CD8-positive, alpha-beta memory T cell (primary cell): Measurements from ENCODE around the gene ZNF783. TPM values are rescaled to one million over a fixed set of nuclear protein-coding genes. Genes with fewer than 3 reads are reported as not detected.

Experiments used
- CTCF ChIA-PET: fragments of 350-600 bp; sonication (Branson Sonifier 250); formaldehyde crosslinking; loops from one replicate; lab custom pipeline; 2021; ENCODE audit warnings: antibody characterized with exemption; lab: Charles Lee
- POLR2A ChIA-PET: fragments of 350-600 bp; sonication (Branson Sonifier 250); formaldehyde crosslinking; loops from one replicate; lab custom pipeline; 2021; ENCODE audit warnings: antibody characterized with exemption; lab: Charles Lee
- DNase-seq, 5 donors: peaks; one replicate each; pipeline versions ENCODE4 v3.0.0 to v3.0.0-alpha.2; 2020 to 2022; ENCODE audit warnings: mixed read lengths in 1 of 5
- H3K27ac ChIP-seq: one replicate; pipeline ENCODE4 v1.7.0; 2013; ENCODE audit warnings: low read depth, mild to moderate bottlenecking, low read length, moderate library complexity
- H3K27me3 ChIP-seq: 2 replicates; pipeline ENCODE4 v1.7.0; 2013; ENCODE audit warnings: low read length, mild to moderate bottlenecking; ENCODE audit not compliant: insufficient read depth, poor library complexity, severe bottlenecking
- H3K36me3 ChIP-seq: 2 replicates; pipeline ENCODE4 v1.7.0; 2013; ENCODE audit warnings: mild to moderate bottlenecking, low read length, moderate library complexity; ENCODE audit not compliant: insufficient read depth
- H3K4me1 ChIP-seq: 2 replicates; pipeline ENCODE4 v1.7.0; 2013; ENCODE audit warnings: mild to moderate bottlenecking, low read length, moderate library complexity; ENCODE audit not compliant: insufficient read depth
- H3K4me3 ChIP-seq: 2 replicates; pipeline ENCODE4 v1.7.0; 2013; ENCODE audit warnings: mild to moderate bottlenecking, low read length
- H3K9me3 ChIP-seq: 2 replicates; pipeline ENCODE4 v1.7.0; 2013; ENCODE audit warnings: mild to moderate bottlenecking, low read length
- H3K27ac Mint-ChIP-seq, 8 donors: one replicate each; pipeline ENCODE4 v1.8.0; 2020 to 2021; ENCODE audit warnings: mixed read lengths in 8 of 8, mild to moderate bottlenecking in 6 of 8, inconsistent platforms in 3 of 8, moderate library complexity in 3 of 8
- H3K27me3 Mint-ChIP-seq, 2 donors: one replicate each; pipeline ENCODE4 v1.8.0; 2020 to 2021; ENCODE audit warnings: mixed read lengths in 2 of 2, mild to moderate bottlenecking in 1 of 2, moderate library complexity in 1 of 2
- H3K36me3 Mint-ChIP-seq, 3 donors: one replicate each; pipeline ENCODE4 v1.8.0; 2020 to 2021; ENCODE audit warnings: mixed read lengths in 3 of 3, inconsistent platforms in 1 of 3, mild to moderate bottlenecking in 1 of 3
- H3K4me1 Mint-ChIP-seq, 3 donors: one replicate each; pipeline ENCODE4 v1.8.0; 2020 to 2021; ENCODE audit warnings: mixed read lengths in 3 of 3, inconsistent platforms in 1 of 3, mild to moderate bottlenecking in 1 of 3
- H3K4me3 Mint-ChIP-seq, 7 donors: one replicate each; pipeline ENCODE4 v1.8.0; 2020 to 2021; ENCODE audit warnings: mixed read lengths in 7 of 7, mild to moderate bottlenecking in 6 of 7, moderate library complexity in 4 of 7, inconsistent platforms in 2 of 7
- H3K9me3 Mint-ChIP-seq, 5 donors: one replicate each; pipeline ENCODE4 v1.8.0; 2020 to 2022; ENCODE audit warnings: mixed read lengths in 5 of 5, mild to moderate bottlenecking in 3 of 5, moderate library complexity in 2 of 5, inconsistent platforms in 1 of 5
- polyA plus RNA-seq: library from polyadenylated mRNA; unstranded; fragments of 300-500 nt; fragmentation: Illumina TruSeq; gene quantifications from one replicate; pipeline ENCODE4 v1.2.3, GENCODE V29; 2021
- total RNA-seq, 2 experiments: library from RNA; stranded (reverse); gene quantifications; one replicate each; pipeline ENCODE4 v1.2.3, GENCODE V29; 2021

ZNF783 gene
- total and polyA plus RNA-seq, 3 experiments from 2014 or later: 5.0 to 20.4 (median 19.7) TPM

DNA sequence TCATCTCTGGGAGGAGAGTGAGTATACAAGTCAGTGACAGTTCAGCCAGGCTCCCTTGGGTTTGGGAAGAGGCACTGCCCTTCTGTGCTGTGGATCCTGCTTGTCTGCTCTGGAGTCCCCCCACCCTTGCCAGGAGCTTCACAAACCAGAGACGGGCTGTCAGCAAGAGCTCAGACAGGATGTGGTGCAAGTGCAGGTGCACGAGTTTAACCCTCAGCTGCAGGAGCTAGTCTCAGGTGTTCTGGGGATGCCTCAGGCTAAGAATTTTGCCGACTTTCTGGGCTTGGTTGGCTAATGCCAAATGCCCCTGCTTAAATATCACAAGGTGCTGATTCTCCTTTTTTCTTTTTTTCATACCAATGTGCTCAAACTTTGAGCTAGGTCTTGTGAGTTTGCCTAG, 22.3 kb downstream of the ZNF783 start:
- no peaks in the 10 kb centered on the region for H3K9me3 ChIP-seq
- no peaks in the 10 kb centered on the region for H3K27me3 ChIP-seq
- DNase-seq: peak; percentile 10 to 75 (median 60)
- H3K27me3 Mint-ChIP-seq: no peaks in the 10 kb centered on the region
- POLR2A ChIA-PET: interaction anchor here (1.0 to 2.1 kb wide), 6 partner anchors 19 to 340 kb away, joined by 3 to 26 read pairs (median 4); partner anchors contain the start of genes ZNF425 and ZNF783
- H3K36me3 Mint-ChIP-seq: peaks cover 0 to 25% (median 0%) of the 10 kb centered on the region in 3 donors
- H3K36me3 ChIP-seq: no peaks in the 10 kb centered on the region
- peak overlapping the region; percentile 62 for H3K4me3 ChIP-seq
- no peaks in the 10 kb centered on the region for H3K9me3 Mint-ChIP-seq
- peak overlapping the region; percentile 77 to 91 (median 84) for H3K4me3 Mint-ChIP-seq
- peak overlapping the region; percentile 81 to 92 (median 86) for H3K27ac Mint-ChIP-seq
- CTCF ChIA-PET: interaction anchor here (0.9 to 3.8 kb wide), 12 partner anchors 9 to 289 kb away, joined by 3 to 46 read pairs (median 5); partner anchors contain the start of genes ZNF398 and ZNF783
- H3K4me1 ChIP-seq: peaks cover 34% of the 10 kb centered on the region
- no peak overlapping the region for H3K27ac ChIP-seq
- peaks cover 37 to 52% (median 41%) of the 10 kb centered on the region in 3 donors for H3K4me1 Mint-ChIP-seq

DNA sequence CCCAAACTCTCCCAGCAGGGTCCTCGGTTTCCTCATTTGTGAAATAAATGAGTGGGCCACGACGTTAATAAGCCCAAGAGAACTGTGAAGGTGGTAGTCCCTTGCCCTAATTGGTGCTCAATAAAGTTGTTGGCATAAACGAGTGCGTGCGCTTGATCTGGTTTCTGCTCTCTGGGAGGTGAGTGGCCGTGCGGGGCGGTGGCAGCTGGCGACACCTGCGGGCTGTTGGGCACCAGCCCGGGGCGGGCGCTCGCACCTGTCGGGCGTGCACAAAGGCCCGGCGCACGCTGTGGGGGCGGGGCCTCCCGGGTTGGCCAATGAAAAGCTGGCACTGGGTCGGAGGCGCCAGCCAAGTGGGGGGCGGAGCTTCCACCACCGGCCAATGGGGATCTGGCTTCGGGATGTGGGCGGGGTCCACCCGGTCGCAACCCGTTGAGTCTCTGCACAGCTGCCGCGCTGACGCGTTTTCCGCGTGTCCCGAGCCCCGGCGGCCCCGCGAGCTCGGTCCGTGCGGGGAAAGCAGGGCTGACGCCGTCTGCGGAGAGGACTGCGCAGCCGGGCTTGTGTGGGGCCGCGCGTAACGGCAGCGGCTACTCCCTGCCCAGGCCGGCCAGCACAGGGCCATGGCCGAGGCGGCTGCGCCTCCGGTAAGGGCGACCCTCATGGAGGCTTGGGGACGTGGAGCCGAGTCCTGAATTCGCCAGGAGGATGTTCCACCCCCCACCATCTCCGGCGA, 23.0 kb downstream of the ZNF783 start:
- H3K4me3 Mint-ChIP-seq: peak overlapping the region; percentile 84 to 93 (median 87)
- DNase-seq: peak; percentile 97 to 99 (median 98)
- Histone ChIP-seq H3K9me3 (no peaks in the 10 kb centered on the region), H3K4me3 (peak overlapping the region; percentile 62), H3K27me3 (no peaks in the 10 kb centered on the region), H3K27ac (peak overlapping the region; percentile 38), H3K36me3 (no peaks in the 10 kb centered on the region), H3K4me1 (peaks cover 34% of the 10 kb centered on the region)
- H3K9me3 Mint-ChIP-seq: no peaks in the 10 kb centered on the region
- H3K36me3 Mint-ChIP-seq: peaks cover 0 to 23% (median 0%) of the 10 kb centered on the region in 3 donors
- POLR2A ChIA-PET: interaction anchor here (0.6 to 2.1 kb wide), 8 partner anchors 19 to 1083 kb away, joined by 3 to 26 read pairs (median 4); partner anchors contain the start of genes REPIN1, ZNF425 and ZNF783
- CTCF ChIA-PET: interaction anchor here (0.9 to 3.8 kb wide), 13 partner anchors 10 to 288 kb away, joined by 3 to 46 read pairs (median 5); partner anchors contain the start of genes ZNF398 and ZNF783
- peak overlapping the region; percentile 54 to 92 (median 86) for H3K27ac Mint-ChIP-seq
- no peaks in the 10 kb centered on the region for H3K27me3 Mint-ChIP-seq
- H3K4me1 Mint-ChIP-seq: peaks cover 37 to 52% (median 41%) of the 10 kb centered on the region in 3 donors

DNA sequence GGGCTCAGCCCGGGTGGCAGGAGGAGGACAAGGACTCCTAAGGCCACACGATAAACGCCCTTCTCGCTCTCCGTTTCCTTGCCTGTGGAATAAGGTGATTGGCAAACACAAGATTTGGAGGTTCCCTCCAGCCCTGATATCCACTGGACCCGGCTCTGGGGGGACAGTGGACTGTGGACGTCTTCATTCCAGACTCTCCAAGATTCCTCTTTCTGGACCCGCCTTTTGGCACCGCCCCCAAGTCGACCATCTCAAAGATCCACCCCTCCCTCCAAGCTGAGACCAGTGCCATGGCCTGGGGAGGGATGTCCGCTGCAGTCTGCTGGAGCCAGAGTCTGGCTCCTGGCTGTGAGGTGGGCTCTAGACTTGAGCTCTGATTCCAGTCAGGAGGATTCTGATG, 23.6 kb downstream of the ZNF783 start:
- Mint-ChIP-seq H3K9me3 (no peaks in the 10 kb centered on the region), H3K27ac (peak overlapping the region in 7 of 8 donors; percentile 24 to 94 (median 81)), H3K36me3 (peaks cover 0 to 20% (median 0%) of the 10 kb centered on the region in 3 donors), H3K4me3 (peak overlapping the region; percentile 84 to 93 (median 87)), H3K4me1 (peaks cover 37 to 53% (median 42%) of the 10 kb centered on the region in 3 donors), H3K27me3 (no peaks in the 10 kb centered on the region)
- H3K27ac ChIP-seq: peak overlapping the region; percentile 38
- H3K9me3 ChIP-seq: no peaks in the 10 kb centered on the region
- peaks cover 34% of the 10 kb centered on the region for H3K4me1 ChIP-seq
- ChIA-PET POLR2A (interaction anchor here (0.6 to 2.1 kb wide), 6 partner anchors 20 to 1083 kb away, joined by 3 to 26 read pairs (median 4); partner anchors contain the start of genes REPIN1, ZNF425 and ZNF783), CTCF (interaction anchor here (0.9 to 3.8 kb wide), 11 partner anchors 10 to 287 kb away, joined by 3 to 46 read pairs (median 4); partner anchors contain the start of genes ZNF398 and ZNF783)
- DNase-seq: no peak
- H3K4me3 ChIP-seq: peak overlapping the region; percentile 62
- no peaks in the 10 kb centered on the region for H3K36me3 ChIP-seq
- no peaks in the 10 kb centered on the region for H3K27me3 ChIP-seq

DNA sequence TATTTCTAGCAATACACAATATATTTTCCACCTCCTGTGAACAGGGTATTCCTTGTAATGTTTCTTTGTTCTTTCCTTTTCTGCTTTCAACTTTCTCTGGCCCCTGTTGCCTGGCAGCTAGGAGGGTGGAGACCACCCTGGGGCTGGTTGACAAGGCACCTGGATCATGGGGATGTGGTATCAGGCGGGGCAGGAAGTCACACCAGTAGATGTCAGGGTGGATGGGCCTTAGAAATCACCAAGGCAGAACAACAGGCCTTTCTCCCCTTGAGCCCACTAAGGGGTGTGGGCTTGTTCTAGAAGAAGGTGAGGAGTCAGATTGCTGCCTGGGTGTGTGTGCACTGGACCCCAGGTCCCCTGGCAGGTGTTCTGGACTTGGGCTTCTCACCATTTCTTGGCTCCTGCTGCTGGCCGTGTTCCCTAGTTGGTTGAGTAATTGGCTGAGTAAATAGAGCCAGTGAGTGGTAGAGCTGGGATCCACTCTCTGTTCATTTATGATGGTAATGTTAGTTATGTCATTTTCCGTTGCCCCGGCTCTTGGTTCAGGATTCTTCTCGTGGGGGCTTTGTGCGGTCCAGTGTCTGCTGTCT, 24.9 kb downstream of the ZNF783 start:
- Histone ChIP-seq H3K27ac (no peak overlapping the region), H3K27me3 (no peaks in the 10 kb centered on the region), H3K9me3 (no peaks in the 10 kb centered on the region), H3K4me3 (no peak overlapping the region), H3K36me3 (no peaks in the 10 kb centered on the region), H3K4me1 (peaks cover 34% of the 10 kb centered on the region)
- ChIA-PET CTCF (interaction anchor here (3.8 kb wide), 1 partner anchor 25 kb away, joined by 46 read pairs; the partner anchor contains the start of gene ZNF783), POLR2A (no interaction called here)
- H3K27me3 Mint-ChIP-seq: no peaks in the 10 kb centered on the region
- no peaks in the 10 kb centered on the region for H3K9me3 Mint-ChIP-seq
- DNase-seq: peak in 1 of 5 donors; percentile 15
- peak overlapping the region in 6 of 8 donors; percentile 11 to 80 (median 56) for H3K27ac Mint-ChIP-seq
- H3K4me1 Mint-ChIP-seq: peaks cover 37 to 56% (median 45%) of the 10 kb centered on the region in 3 donors
- H3K4me3 Mint-ChIP-seq: peak overlapping the region in 6 of 7 donors; percentile 42 to 90 (median 77)
- H3K36me3 Mint-ChIP-seq: peaks cover 0 to 16% (median 0%) of the 10 kb centered on the region in 3 donors

DNA sequence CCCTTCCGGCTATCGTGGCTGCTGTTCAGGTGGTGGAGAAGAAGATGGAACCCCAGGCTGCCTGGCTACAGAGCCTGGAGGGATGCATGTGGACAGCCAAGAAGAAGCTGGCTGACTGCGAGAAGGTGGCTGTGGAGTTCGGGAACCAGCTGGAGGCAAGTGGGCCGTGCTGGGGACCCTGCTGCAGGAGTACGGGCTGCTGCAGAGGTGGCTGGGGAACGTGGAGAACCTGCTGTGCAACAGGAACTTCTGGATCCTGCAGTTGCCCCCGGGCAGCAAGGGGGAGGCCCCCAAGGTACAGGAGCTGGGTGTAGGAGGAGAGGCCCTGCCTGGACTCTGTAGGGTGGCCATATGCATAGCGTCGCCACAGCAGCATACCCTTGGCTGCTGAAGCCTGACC, 25.6 kb downstream of the ZNF783 start:
- ChIA-PET CTCF (no interaction called here), POLR2A (interaction anchor here (0.5 kb wide), 1 partner anchor 12 kb away, joined by 4 read pairs; no protein-coding TSS in a partner anchor)
- Histone ChIP-seq H3K27me3 (no peaks in the 10 kb centered on the region), H3K9me3 (no peaks in the 10 kb centered on the region), H3K4me3 (no peak overlapping the region), H3K27ac (no peak overlapping the region), H3K36me3 (no peaks in the 10 kb centered on the region), H3K4me1 (peaks cover 34% of the 10 kb centered on the region)
- peaks cover 37 to 52% (median 42%) of the 10 kb centered on the region in 3 donors for H3K4me1 Mint-ChIP-seq
- H3K27ac Mint-ChIP-seq: peak overlapping the region in 3 of 8 donors; percentile 8 to 62 (median 10)
- peak overlapping the region in 1 of 7 donors; percentile 11 for H3K4me3 Mint-ChIP-seq
- peaks cover 0 to 17% (median 0%) of the 10 kb centered on the region in 3 donors for H3K36me3 Mint-ChIP-seq
- no peak for DNase-seq
- H3K27me3 Mint-ChIP-seq: no peaks in the 10 kb centered on the region
- no peaks in the 10 kb centered on the region for H3K9me3 Mint-ChIP-seq

DNA sequence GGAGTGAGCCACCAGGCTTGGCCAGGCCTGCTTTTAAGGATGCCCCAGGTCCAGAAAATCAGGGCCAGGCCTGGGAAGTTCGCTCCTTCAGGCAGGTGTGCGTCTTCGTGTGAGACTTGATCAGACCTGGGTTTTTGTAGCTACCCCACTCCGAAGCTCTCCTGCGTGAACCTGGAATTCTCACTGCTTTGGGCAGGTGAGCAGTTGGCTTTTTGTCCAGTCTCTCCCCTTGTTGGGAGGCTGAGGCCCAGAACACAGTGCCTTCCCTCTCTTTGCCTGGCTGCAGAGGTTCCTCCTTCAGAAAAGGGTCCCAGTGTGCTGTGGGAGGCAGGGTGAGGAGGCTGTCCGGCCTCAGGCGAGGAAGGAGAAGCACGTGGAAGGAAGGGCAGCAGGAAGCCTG, 27.3 kb downstream of the ZNF783 start:
- POLR2A ChIA-PET: no interaction called here
- Histone ChIP-seq H3K4me1 (peaks cover 29% of the 10 kb centered on the region), H3K27me3 (no peaks in the 10 kb centered on the region), H3K27ac (no peak overlapping the region), H3K4me3 (no peak overlapping the region), H3K36me3 (no peaks in the 10 kb centered on the region), H3K9me3 (no peaks in the 10 kb centered on the region)
- Mint-ChIP-seq H3K27ac (no peak overlapping the region), H3K36me3 (peaks cover 0 to 26% (median 5%) of the 10 kb centered on the region in 3 donors), H3K4me1 (peaks cover 33 to 44% (median 38%) of the 10 kb centered on the region in 3 donors), H3K27me3 (no peaks in the 10 kb centered on the region), H3K9me3 (no peaks in the 10 kb centered on the region), H3K4me3 (no peak overlapping the region)
- DNase-seq: no peak
- CTCF ChIA-PET: no interaction called here

DNA sequence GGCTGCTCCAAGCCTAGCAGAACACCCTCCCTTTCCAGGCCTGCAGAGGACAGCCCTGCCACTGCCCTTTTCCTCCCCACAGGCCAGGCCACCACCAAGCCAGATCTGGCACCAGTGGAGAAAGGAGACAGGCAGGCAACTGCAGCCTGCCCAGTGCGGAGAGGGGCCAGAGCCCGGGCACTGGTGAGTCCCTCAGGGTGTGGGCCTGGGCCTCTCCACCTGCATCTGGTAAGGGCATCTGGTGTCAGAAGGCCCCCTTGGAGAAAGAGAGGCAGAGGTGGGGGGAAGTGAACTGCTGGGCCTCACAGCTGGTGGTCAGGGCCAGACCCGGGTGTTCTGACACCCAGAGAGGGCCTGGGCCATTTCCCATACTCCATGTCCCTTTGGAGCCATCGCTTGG, 27.9 kb downstream of the ZNF783 start:
- H3K9me3 Mint-ChIP-seq: no peaks in the 10 kb centered on the region

More for the DNA sequence above, 27.9 kb downstream of the ZNF783 start:
- Histone ChIP-seq H3K4me1 (peaks cover 23% of the 10 kb centered on the region), H3K4me3 (no peak overlapping the region), H3K27me3 (no peaks in the 10 kb centered on the region), H3K27ac (no peak overlapping the region), H3K36me3 (no peaks in the 10 kb centered on the region), H3K9me3 (no peaks in the 10 kb centered on the region)
- Mint-ChIP-seq H3K36me3 (peaks cover 0 to 30% (median 5%) of the 10 kb centered on the region in 3 donors), H3K4me1 (peaks cover 28 to 38% (median 32%) of the 10 kb centered on the region in 3 donors), H3K27ac (no peak overlapping the region), H3K4me3 (no peak overlapping the region), H3K27me3 (no peaks in the 10 kb centered on the region)
- DNase-seq: no peak
- ChIA-PET POLR2A (no interaction called here), CTCF (no interaction called here)
